Activated CD8-positive, alpha-beta T cell treated with anti-CD3 and anti-CD28 coated beads for 36 hours (primary cell): Measurements from ENCODE around the gene TRAF3IP3. TPM values are rescaled to one million over a fixed set of nuclear protein-coding genes. Genes with fewer than 3 reads are reported as not detected.
A peak's percentile ranks its signal among the peaks of the same experiment; 100 is the strongest.

ENCODE experiments used
- ATAC-seq: fragments of 200-7000 bp; cut with Tn5 transposase; one replicate; pipeline ENCODE4 v1.10.0; 2021; ENCODE audit warnings: mild to moderate bottlenecking, moderate library complexity
- CTCF ChIA-PET: fragments of 350-600 bp; sonication (Branson Sonifier 250); formaldehyde crosslinking; loops from one replicate; lab custom pipeline; 2021; ENCODE audit warnings: antibody characterized with exemption; lab: Charles Lee
- POLR2A ChIA-PET: fragments of 350-600 bp; sonication (Branson Sonifier 250); formaldehyde crosslinking; loops from one replicate; lab custom pipeline; 2021; ENCODE audit warnings: antibody characterized with exemption; lab: Charles Lee
- DNase-seq: peaks from one replicate; pipeline ENCODE4 v3.0.0-alpha.2; 2020
- H3K27ac Mint-ChIP-seq: one replicate; pipeline ENCODE4 v1.8.0; 2021; ENCODE audit warnings: mild to moderate bottlenecking, mixed read lengths
- H3K27me3 Mint-ChIP-seq: one replicate; pipeline ENCODE4 v1.8.0; 2021; ENCODE audit warnings: mixed read lengths
- H3K36me3 Mint-ChIP-seq: one replicate; pipeline ENCODE4 v1.8.0; 2021; ENCODE audit warnings: low read depth, mixed read lengths
- H3K4me1 Mint-ChIP-seq: one replicate; pipeline ENCODE4 v1.8.0; 2021; ENCODE audit warnings: low read depth, mixed read lengths
- H3K4me3 Mint-ChIP-seq: one replicate; pipeline ENCODE4 v1.8.0; 2021; ENCODE audit warnings: mild to moderate bottlenecking, moderate library complexity, mixed read lengths
- H3K9me3 Mint-ChIP-seq: one replicate; pipeline ENCODE4 v1.8.0; 2021; ENCODE audit warnings: mixed read lengths
- CTCF ChIP-seq: fragments of 200-600 bp; IDR thresholded peaks from one replicate; pipeline ENCODE4 v1.8.0; 2022; ENCODE audit warnings: antibody characterized with exemption, mild to moderate bottlenecking
- intact Hi-C: fragments of 100-400 bp; cut with micrococcal nuclease; formaldehyde crosslinking; loops from one replicate; pipeline ENCODE4 v1.10.0; 2022
- total RNA-seq, 2 experiments: library from RNA; stranded (reverse); gene quantifications; one replicate each; pipeline ENCODE4 v1.2.3, GENCODE V29; 2021

The TRAF3IP3 gene
- total RNA-seq, 2 experiments from 2014 or later, result 194 TPM

- peaks cover 64% of the 10 kb centered on the region for H3K4me1 Mint-ChIP-seq
- no peak for TF ChIP-seq CTCF
- ChIA-PET CTCF (no interaction called here), POLR2A (interaction anchor here (0.7 to 5.5 kb wide), 5 partner anchors 7 to 31 kb away, joined by 3 to 45 read pairs (median 10); no protein-coding TSS in a partner anchor)
- no peak for DNase-seq
- no peaks in the 10 kb centered on the region for H3K27me3 Mint-ChIP-seq
- no peaks in the 10 kb centered on the region for H3K9me3 Mint-ChIP-seq
- intact Hi-C loops, result no loop called here
- peaks cover 84% of the 10 kb centered on the region for H3K36me3 Mint-ChIP-seq
- H3K4me3 Mint-ChIP-seq, result no peak overlapping the region
- peak overlapping the region; percentile 13 for H3K27ac Mint-ChIP-seq
- no peak for ATAC-seq
Observed at GRCh38 chr1:209780268-209780667, 24.4 kb downstream of the TRAF3IP3 start.

GRCh38 chr1:209783386-209783785 lies 27.5 kb downstream of the TRAF3IP3 start:
- Mint-ChIP-seq H3K27ac (peak overlapping the region; percentile 96), H3K9me3 (no peaks in the 10 kb centered on the region), H3K4me1 (peaks cover 48% of the 10 kb centered on the region), H3K36me3 (peaks cover 57% of the 10 kb centered on the region), H3K27me3 (no peaks in the 10 kb centered on the region), H3K4me3 (peak overlapping the region; percentile 96)
- ATAC-seq (no peak), DNase-seq (no peak)
- intact Hi-C loops, result no loop called here
- POLR2A ChIA-PET, result interaction anchor here (0.6 to 4.1 kb wide), 9 partner anchors 10 to 131 kb away, joined by 3 to 62 read pairs (median 4); partner anchors contain the start of gene LAMB3
- CTCF ChIA-PET, result interaction anchor here (0.6 to 6.0 kb wide), 8 partner anchors 9 to 214 kb away, joined by 3 to 45 read pairs (median 6); no protein-coding TSS in a partner anchor
- TF ChIP-seq CTCF, result no peak

- POLR2A ChIA-PET, result interaction anchor here (0.6 to 4.1 kb wide), 11 partner anchors 11 to 180 kb away, joined by 3 to 62 read pairs (median 3); no protein-coding TSS in a partner anchor
- Mint-ChIP-seq H3K4me3 (peak within 1 kb of the TSS; percentile 96), H3K36me3 (peaks cover 45% of the 10 kb centered on the region)
Observed at GRCh38 chr1:209784265-209785169, 28.7 kb downstream of the TRAF3IP3 start, which contains the start of gene C1orf74. Gene C1orf74, minus strand, starts transcription at chr1:209784559. Its CDS starts 925 bp downstream, at chr1:209783634.

GRCh38 chr1:209785592-209785991 lies 29.7 kb downstream of the TRAF3IP3 start:
- Mint-ChIP-seq H3K9me3 (no peaks in the 10 kb centered on the region), H3K27ac (peak overlapping the region; percentile 96), H3K36me3 (peaks cover 36% of the 10 kb centered on the region), H3K27me3 (no peaks in the 10 kb centered on the region), H3K4me3 (peak overlapping the region; percentile 96), H3K4me1 (peaks cover 31% of the 10 kb centered on the region)
- intact Hi-C loops, result loop anchor here (2.0 kb wide), 1 partner anchor 31 kb away; no protein-coding TSS in a partner anchor
- DNase-seq (no peak), ATAC-seq (no peak)
- TF ChIP-seq CTCF, result no peak
- ChIA-PET POLR2A (interaction anchor here (0.9 to 4.1 kb wide), 4 partner anchors 12 to 34 kb away, joined by 3 to 62 read pairs (median 22); no protein-coding TSS in a partner anchor), CTCF (interaction anchor here (1.1 to 6.0 kb wide), 3 partner anchors 17 to 38 kb away, joined by 3 to 45 read pairs (median 17); no protein-coding TSS in a partner anchor)

More at GRCh38 chr1:209784265-209785169, 28.7 kb downstream of the TRAF3IP3 start, which contains the start of gene C1orf74:
- ATAC-seq, result peak; percentile 98
- peaks cover 39% of the 10 kb centered on the region for H3K4me1 Mint-ChIP-seq
- TF ChIP-seq CTCF, result no peak
- H3K27ac Mint-ChIP-seq, result peak within 1 kb of the TSS; percentile 96
- CTCF ChIA-PET, result interaction anchor here (0.6 to 6.0 kb wide), 11 partner anchors 9 to 215 kb away, joined by 3 to 45 read pairs (median 3); partner anchors contain the start of gene IRF6
- peak; percentile 99 for DNase-seq
- no peaks in the 10 kb centered on the region for H3K9me3 Mint-ChIP-seq
- intact Hi-C loops, result loop anchor here (1.0 to 2.0 kb wide), 2 partner anchors 16 to 30 kb away; no protein-coding TSS in a partner anchor
- no peaks in the 10 kb centered on the region for H3K27me3 Mint-ChIP-seq
